ENCODE data around the gene LRRC25.
A peak's percentile ranks its signal among the peaks of the same experiment; 100 is the strongest.

Gene LRRC25

DNA sequence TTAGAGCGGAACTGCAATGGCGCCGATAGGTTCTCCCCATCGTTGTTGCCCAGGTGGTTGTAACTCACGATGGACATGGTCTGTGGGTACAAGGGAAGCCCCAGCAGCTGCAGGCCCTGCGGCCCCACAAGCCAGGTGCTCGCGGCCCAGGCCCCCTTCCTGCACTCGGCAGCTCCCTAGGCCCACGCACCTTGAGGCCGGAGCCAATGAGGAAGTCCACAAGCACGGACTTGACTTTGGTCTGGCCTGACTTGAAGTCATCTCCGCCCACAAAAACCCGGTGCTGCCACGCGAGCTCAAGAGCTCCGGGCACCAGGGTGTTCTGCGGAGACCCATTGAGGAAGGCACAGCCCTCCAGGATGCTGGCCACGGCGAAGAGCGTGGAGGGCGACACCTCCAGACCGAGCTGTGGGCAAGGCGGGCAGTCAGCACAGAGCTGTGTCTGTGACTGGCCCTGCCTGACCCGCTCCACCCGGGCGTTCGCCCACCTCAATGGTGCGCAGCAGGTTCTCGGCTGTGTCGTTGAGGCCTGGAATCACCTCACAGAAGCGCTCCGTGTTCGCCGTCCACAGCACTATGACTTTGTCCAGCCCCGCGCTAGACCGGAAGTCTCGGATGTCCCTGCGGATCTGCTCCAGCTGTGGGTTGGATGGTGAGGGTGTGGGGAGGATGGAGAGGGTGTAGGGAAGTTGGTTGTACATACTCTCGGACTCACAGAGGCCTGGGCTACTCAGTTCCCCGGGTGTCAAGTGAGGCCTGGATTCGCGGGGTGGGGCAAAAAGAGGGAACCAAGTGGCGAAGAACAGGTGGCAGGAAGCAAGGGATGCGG is 38.6 kb upstream of the LRRC25 start:
- DNase-seq (ENCODE audit: low spot score), result no peak

DNA sequence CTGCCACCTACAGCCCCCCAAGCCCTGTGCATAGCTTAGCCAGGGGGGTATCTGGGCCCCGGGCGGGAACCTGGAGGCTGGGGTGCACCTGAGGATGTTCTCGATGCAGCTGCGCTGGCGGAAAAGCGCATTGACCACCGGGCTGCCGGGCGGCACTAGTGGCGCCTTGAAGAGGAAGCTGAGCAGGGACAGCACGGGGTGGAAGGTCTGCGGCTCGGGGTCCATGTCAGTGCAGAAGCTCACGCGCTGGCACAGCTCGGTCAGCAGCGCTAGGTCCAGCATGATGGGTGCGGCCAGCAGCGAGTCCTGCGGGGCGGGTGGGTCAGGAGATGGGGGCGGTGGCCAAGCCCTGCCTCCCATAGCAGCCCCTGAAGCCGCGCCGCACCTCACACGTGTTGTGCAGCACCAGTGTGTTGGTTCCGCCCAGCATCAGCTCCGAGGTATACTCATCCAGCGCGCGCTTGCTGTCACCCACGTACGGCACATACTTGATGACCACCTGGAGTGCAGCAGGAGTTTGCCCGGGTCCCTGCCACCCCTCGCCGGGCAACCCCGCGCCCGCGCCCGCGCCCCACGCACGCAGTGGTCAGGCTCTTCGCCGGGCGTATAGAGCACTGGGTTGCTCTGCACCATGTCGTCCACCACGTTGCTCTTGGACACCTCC is 37.9 kb upstream of the LRRC25 start:
- no peak for DNase-seq (ENCODE audit: low spot score)

GRCh38 chr19:18434411-18435175 is 37.2 kb upstream of the LRRC25 start:
- no peak for DNase-seq (ENCODE audit: low spot score)

DNA sequence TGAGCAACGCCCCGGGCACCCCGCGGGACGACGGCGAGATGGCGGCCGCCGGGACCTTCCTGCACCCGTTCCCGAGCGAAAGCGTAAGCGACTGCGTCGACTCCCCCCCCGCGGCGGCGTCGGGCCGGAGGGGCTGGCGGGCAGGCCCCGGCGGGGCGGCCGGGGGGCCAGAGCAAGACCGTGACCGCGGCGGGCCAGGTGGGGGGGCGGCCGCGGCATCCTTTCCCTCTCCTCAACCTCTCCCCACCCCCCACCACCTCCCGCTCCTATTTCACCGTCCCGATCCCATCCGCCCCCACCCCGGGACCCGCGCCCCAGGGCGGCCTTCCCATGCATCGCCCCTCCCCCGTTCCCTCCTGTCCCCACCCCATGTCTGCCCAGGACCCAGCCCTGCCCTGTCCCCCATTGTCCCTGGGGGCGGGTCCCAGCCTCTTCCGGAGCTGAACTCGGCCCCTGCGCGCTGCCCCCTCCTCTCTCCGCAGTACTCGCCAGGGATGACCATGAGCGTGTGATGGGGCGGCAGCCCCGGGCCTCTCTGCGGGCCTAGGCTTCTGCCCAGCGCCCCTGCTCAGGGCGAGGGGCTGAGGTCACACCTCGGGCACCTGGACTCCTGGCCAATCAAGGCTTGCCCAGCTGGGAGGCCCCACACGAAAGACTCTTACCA is 36.4 kb upstream of the LRRC25 start:
- DNase-seq (ENCODE audit: low spot score), result peak; percentile 50

GRCh38 chr19:18433015-18433691 is 35.7 kb upstream of the LRRC25 start:
- DNase-seq (ENCODE audit: low spot score), result peak; percentile 32

- no peak for DNase-seq (ENCODE audit: low spot score)
Measured at GRCh38 chr19:18432275-18433014, 35.0 kb upstream of the LRRC25 start.

DNA sequence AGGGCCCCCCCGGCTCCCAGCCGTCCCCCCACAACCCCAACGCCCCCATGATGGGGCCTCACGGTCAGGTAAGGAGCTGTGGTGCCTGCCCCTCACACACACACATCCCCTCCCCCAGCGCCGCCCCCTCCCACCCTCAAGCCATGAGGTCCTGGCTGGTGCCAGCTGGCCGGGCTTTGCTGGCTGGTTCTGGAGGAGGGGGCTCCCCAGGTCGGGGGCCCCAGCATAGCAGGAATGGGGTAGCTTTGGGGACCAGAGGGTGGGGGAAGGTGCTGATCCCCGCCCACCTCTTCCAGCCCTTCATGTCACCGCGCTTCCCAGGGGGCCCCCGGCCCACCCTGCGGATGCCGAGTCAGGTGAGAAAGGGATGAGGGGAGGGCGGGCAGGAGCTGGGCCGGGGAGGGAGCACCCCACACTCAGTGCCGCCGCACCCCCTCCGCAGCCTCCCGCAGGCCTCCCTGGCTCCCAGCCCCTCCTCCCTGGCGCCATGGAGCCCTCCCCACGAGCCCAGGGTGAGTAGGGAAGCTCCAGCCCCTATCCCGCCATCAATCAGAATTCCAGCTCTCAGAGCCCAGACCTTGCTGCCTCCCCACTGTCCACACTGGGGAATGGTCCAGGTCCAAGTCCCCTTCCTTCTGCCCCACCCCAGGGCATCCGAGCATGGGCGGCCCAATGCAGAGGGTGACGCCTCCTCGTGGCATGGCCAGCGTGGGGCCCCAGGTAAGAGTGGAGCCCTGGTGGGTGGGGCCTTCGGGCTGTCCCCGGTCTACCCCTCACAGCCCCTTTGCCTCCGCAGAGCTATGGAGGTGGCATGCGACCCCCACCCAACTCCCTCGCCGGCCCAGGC is 34.2 kb upstream of the LRRC25 start:
- no peak for DNase-seq (ENCODE audit: low spot score)

DNA sequence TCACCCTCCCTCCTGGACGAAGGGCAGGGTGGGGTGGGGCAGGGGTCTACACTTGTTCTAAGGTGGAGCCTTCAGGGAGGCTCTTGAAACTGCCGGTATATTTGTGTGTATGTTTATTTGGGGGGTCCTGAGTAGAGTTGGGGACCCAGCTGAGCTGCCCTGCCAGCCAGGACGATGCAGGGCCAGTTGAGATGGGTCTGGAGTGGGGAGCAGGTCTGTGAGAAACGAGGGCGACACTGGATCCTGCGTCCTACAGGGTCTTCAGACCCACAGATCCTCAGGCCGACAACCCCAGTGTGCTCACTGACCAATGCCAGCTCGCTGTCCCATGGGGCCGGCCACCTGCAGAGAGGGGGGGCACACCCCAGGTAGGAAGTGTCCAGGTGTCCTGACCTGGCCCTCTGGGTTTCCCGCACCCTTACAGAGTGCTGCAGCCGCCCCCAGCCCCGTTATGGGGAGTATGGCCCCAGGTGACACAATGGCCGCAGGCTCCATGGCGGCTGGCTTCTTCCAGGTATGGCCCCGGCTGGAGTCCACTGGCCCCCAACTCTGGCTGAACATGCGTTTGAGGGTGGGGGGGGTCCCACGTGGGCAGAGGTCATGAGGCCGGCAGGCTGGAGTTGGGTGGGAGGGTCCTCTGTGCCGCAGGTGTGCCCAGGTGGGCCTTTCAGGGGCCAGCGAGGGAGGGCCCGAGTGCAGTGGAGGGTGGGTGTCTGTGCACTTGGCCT is 33.2 kb upstream of the LRRC25 start:
- DNase-seq (ENCODE audit: low spot score), result no peak

DNA sequence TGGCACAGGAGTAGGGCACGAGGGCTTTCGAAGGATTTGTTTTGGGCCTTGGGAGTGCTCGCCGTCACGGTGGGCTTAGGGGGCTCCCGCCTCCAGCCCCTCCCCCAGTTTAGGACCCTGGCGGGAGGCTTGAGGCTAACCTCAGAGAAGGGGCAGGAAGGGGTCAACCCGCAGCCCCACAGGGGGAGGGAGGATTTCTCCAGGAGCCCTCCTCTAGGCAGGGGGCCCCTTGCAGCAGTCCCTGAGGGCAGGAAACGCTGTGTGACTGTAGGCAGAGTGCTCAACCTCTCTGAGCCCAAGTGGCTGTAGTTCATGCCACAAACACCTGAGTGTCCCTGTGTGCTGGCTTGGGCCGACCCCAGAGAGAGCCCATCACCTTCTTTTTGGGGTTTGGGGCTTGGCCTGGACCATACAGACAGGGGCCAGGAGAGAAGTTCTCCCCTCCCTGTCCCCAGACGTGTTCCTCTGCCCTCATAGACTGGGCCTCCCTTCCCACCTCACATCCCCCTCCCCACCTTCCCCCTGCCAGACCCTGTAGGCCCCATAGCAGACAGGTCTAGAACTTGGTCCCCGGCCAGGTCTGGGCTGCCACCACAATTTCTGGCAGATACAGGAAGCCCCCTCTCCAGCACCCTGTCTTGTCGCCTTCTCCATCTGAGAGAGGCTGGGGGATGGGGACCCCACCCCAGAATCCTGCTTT is 32.4 kb upstream of the LRRC25 start:
- no peak for DNase-seq (ENCODE audit: low spot score)

DNA sequence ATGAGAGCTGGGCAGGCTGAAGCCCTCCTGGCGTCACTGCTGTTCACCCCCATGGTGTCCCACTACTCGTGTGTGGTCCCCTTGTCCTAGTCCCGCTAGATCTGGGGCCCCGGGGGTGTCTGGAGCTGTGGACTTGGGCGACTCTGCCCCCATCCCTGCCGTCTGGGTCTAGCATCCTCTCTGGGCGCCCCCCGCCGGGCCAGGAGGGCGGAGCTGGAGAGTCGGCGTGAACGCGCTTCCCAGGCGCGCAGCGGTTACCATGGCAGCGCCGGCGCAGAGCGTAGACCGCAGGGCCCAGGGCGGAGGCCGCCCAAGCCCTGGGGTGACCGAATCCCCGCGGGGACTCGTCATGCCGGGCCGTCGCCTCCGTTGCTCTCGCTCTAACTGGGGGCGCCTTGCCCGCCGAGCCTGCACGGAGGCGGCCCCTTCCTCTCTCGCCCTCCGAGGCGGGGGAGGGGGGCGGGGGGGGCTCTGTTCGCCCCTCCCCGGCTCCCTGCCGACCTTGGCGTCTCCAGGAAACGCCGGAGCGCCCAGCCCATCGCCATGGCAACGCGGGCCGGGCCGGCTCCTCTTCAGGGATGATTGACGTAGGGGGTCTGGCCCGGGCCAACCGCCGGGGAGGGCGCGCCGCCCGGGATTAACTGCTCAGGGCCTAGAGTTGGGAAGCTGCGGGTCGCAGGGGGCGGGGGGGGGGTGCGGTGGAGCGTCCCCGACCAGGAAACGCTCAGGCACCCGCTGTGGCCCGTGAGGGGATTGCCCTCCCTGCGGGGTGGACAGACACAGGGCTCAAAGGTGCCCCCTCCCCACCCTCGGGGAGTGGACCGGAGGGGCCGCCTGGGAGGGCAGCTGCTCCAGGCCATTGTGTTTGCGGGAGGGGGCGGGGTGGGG is 31.6 kb upstream of the LRRC25 start:
- peak; percentile 95 for DNase-seq (ENCODE audit: low spot score)

- no peak for DNase-seq (ENCODE audit: low spot score)
Measured at GRCh38 chr19:18428173-18428786, 30.9 kb upstream of the LRRC25 start.

GRCh38 chr19:18427743-18428113 is 30.3 kb upstream of the LRRC25 start:
- DNase-seq (ENCODE audit: low spot score), result no peak

GRCh38 chr19:18427080-18427742 is 29.8 kb upstream of the LRRC25 start:
- no peak for DNase-seq (ENCODE audit: low spot score)

DNA sequence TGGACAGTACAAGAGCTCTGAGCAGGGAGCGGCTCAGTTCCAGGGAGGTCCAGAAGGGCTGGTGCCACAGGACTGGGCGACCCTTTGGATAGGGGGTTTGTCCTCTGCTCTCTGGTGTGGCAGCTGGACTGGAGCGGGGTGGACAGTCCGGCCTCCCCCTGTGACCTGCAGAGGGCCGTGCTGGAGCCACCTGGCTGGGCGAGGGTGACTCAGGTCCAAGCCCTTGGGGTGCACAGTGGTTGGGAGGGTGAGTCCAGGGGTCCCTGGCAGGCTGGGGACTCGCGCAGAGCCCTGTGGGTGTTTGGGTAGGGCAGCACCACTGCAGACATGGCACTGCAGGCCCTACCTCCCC is 29.0 kb upstream of the LRRC25 start:
- no peak for DNase-seq (ENCODE audit: low spot score)

GRCh38 chr19:18425515-18426415 is 28.3 kb upstream of the LRRC25 start:
- DNase-seq (ENCODE audit: low spot score), result no peak

Measured in iPS-NIHi11 (cell line).